Mucosa of rectum (tissue), 2 donors: Measurements from ENCODE around the gene DLG4.
A peak's percentile ranks its signal among the peaks of the same experiment; 100 is the strongest.
"Not testable (repeated sequence)": the region's sequence is repeated elsewhere in the genome, so short reads cannot be mapped to it uniquely, and the experiment has no call there.

ENCODE experiments used
- H3K27ac ChIP-seq, 2 donors: one replicate each; pipeline ENCODE4 v1.7.0; 2013; ENCODE audit warnings: inconsistent platforms in 2 of 2, low read depth in 2 of 2, low read length in 2 of 2
- H3K27me3 ChIP-seq, 2 donors: one replicate each; pipeline ENCODE4 v1.7.0; 2013; ENCODE audit warnings: low read length in 2 of 2; ENCODE audit not compliant: control insufficient read depth in 2 of 2, insufficient read depth in 2 of 2
- H3K36me3 ChIP-seq, 2 donors: one replicate each; pipeline ENCODE4 v1.7.0; 2013; ENCODE audit warnings: low read length in 2 of 2; ENCODE audit not compliant: control insufficient read depth in 2 of 2, insufficient read depth in 2 of 2
- H3K4me1 ChIP-seq, 2 donors: one replicate each; pipeline ENCODE4 v1.7.0; 2013; ENCODE audit warnings: low read length in 2 of 2, mild to moderate bottlenecking in 1 of 2; ENCODE audit not compliant: control insufficient read depth in 2 of 2, insufficient read depth in 2 of 2
- H3K4me3 ChIP-seq, 2 donors: one replicate each; pipeline ENCODE4 v1.7.0; 2013; ENCODE audit warnings: low read length in 2 of 2
- H3K9ac ChIP-seq, 2 donors: one replicate each; pipeline ENCODE4 v1.7.0; 2013; ENCODE audit warnings: low read length in 2 of 2, low read depth in 1 of 2, mild to moderate bottlenecking in 1 of 2
- H3K9me3 ChIP-seq, 2 donors: one replicate each; pipeline ENCODE4 v1.7.0; 2013; ENCODE audit warnings: low read length in 2 of 2; ENCODE audit not compliant: control insufficient read depth in 2 of 2
- donor health status: healthy.
- donor health status: Normal muscosa, but diverticular disease.

DLG4 gene

DNA sequence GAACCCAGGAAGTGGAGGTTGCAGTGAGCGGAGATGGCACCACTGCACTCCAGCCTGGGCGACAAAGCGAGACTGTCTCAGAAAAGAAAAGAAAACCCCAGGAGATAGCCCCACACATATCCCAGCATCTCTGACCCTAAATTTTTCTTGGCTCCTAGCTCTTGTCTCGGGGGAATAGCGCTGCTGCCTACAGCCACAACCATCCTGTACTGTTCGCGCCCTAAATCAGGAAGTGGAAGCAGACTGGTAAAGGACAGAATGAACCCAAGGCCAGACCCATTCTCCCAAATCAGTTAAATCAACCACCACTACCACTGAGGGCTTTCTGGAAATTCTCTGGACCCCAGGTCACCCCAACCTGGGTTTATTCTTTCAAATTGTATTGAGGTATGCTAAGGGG lies 30.2 kb upstream of the DLG4 start:
- Histone ChIP-seq H3K27me3 (no peaks in the 10 kb centered on the region), H3K9ac (peak overlapping the region in 1 of 2 donors; percentile 87), H3K4me1 (peaks cover 24 to 29% of the 10 kb centered on the region in 2 donors), H3K9me3 (no peaks in the 10 kb centered on the region), H3K27ac (peak overlapping the region in 1 of 2 donors; percentile 100), H3K36me3 (peaks cover 22 to 26% of the 10 kb centered on the region in 2 donors), H3K4me3 (peak overlapping the region; percentile 71 to 92)

DNA sequence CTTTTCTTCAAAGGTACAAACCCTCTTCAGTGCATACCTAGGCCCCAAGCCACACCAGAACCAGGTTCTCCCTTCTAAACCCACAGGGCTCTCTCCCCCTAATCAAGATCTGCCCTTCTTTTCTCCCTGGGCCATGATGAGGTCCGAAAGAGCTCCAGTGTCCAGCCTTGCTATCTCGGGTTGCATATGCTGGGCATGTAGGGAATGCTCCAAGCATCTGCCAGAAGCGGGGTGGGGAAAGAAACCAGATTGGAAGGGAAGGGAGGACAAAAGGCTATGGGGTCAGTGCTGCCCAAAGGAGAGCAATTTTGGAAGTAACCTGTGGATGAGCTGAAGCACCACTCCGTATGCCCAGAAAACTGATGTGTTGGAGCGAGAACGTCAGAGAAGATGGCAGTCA lies 29.6 kb upstream of the DLG4 start:
- no peak overlapping the region for H3K27ac ChIP-seq
- H3K36me3 ChIP-seq: peaks cover 22 to 27% of the 10 kb centered on the region in 2 donors
- H3K9me3 ChIP-seq: no peaks in the 10 kb centered on the region
- no peaks in the 10 kb centered on the region for H3K27me3 ChIP-seq
- peaks cover 24 to 29% of the 10 kb centered on the region in 2 donors for H3K4me1 ChIP-seq
- peak overlapping the region in 1 of 2 donors; percentile 2 for H3K9ac ChIP-seq
- H3K4me3 ChIP-seq: peak overlapping the region in 1 of 2 donors; percentile 14

DNA sequence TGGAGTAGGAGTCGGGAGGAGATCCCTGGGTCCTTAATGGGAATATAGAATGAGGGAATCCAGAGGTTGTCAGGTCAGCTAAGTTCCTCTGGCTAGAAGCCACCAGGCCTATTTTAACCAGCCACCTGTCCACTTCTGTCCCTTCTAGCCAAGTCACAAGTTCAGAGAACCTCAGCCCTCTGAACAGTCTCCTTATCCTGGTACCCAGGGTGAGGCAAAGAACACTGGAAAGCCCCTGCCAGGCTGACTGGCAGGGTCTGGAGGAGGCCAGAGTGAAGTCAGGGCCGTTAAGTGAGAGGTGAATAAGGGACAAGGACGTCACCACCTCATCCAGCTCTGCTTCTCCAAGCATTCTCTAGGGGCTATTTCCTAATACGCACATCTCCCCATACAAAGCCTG lies 29.2 kb upstream of the DLG4 start:
- Histone ChIP-seq H3K9ac (no peak overlapping the region), H3K27me3 (no peaks in the 10 kb centered on the region), H3K4me1 (peaks cover 24 to 29% of the 10 kb centered on the region in 2 donors), H3K36me3 (peaks cover 25 to 31% of the 10 kb centered on the region in 2 donors), H3K27ac (no peak overlapping the region), H3K9me3 (no peaks in the 10 kb centered on the region), H3K4me3 (no peak overlapping the region)

DNA sequence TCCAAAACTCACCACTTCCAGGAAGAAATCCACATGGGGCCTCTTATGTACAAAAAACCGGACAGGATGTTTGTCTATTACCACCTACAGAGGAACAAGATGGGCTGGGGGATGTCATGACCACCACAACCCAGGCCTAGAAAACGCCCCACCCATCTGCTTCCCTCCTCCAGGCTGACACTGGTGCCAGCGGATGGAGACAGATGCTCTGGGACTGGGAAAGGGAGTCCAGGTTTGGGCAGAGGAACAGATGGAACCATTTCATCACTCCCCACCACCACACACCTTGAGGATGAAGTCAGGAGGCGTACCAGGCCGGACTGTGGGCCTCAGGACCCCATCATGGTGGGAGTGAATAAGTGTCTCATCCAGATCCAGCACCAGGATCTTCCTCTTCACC lies 27.1 kb upstream of the DLG4 start:
- H3K27ac ChIP-seq: no peak overlapping the region
- H3K9ac ChIP-seq: no peak overlapping the region
- peaks cover 15 to 23% of the 10 kb centered on the region in 2 donors for H3K4me1 ChIP-seq
- H3K4me3 ChIP-seq: no peak overlapping the region
- no peaks in the 10 kb centered on the region for H3K9me3 ChIP-seq
- peaks cover 23 to 32% of the 10 kb centered on the region in 2 donors for H3K36me3 ChIP-seq
- H3K27me3 ChIP-seq: no peaks in the 10 kb centered on the region

DNA sequence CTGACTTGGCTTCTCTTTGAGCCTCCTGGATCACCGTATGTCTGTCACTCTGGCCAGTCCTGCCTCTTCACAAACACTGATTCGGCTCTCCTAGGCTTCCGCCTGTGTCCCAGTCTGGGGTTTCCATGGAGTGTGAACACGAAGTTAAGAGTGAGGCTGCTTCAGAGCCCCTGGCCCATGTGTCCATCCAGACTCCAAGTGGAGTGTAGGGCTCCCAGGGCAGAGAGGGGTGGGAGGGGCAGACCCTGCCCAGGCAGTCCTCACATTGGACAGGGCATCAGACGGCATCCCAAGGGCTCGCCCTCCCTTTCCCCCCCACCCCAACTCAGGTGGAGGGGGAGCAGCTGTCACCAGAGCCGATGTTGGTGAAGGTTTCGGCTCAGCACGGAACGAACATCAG lies 24.2 kb upstream of the DLG4 start:
- Histone ChIP-seq H3K27ac (peak overlapping the region in 1 of 2 donors; percentile 100), H3K9ac (peak overlapping the region in 1 of 2 donors; percentile 98)
- H3K4me3 ChIP-seq: not testable (repeated sequence)

DNA sequence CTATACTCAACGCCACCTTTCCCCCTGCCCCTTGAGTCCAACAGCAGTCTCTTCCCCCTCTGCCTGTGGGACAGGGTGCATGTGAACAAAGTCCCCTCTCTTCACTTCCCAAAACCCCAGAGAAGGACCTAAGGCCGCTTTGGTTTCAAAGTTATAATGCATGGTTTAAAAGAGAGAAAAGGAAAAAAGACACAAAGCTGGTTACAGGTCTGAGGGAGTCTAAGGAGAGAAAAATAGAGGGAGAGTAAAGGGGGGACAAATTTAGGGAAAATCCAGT lies 23.8 kb upstream of the DLG4 start:
- H3K4me3 ChIP-seq: peak overlapping the region; percentile 91 to 99
- peaks cover 33 to 37% of the 10 kb centered on the region in 2 donors for H3K36me3 ChIP-seq
- H3K27ac ChIP-seq: peak overlapping the region; percentile 100
- no peaks in the 10 kb centered on the region for H3K9me3 ChIP-seq
- peak overlapping the region; percentile 98 to 100 for H3K9ac ChIP-seq
- no peaks in the 10 kb centered on the region for H3K27me3 ChIP-seq
- peaks cover 19 to 22% of the 10 kb centered on the region in 2 donors for H3K4me1 ChIP-seq

More for the DNA sequence above, 24.2 kb upstream of the DLG4 start:
- H3K9me3 ChIP-seq, H3K27me3 ChIP-seq: not testable (repeated sequence)
- Histone ChIP-seq H3K4me1 (peaks cover 22 to 23% of the 10 kb centered on the region in 2 donors), H3K36me3 (peaks cover 33 to 40% of the 10 kb centered on the region in 2 donors)

DNA sequence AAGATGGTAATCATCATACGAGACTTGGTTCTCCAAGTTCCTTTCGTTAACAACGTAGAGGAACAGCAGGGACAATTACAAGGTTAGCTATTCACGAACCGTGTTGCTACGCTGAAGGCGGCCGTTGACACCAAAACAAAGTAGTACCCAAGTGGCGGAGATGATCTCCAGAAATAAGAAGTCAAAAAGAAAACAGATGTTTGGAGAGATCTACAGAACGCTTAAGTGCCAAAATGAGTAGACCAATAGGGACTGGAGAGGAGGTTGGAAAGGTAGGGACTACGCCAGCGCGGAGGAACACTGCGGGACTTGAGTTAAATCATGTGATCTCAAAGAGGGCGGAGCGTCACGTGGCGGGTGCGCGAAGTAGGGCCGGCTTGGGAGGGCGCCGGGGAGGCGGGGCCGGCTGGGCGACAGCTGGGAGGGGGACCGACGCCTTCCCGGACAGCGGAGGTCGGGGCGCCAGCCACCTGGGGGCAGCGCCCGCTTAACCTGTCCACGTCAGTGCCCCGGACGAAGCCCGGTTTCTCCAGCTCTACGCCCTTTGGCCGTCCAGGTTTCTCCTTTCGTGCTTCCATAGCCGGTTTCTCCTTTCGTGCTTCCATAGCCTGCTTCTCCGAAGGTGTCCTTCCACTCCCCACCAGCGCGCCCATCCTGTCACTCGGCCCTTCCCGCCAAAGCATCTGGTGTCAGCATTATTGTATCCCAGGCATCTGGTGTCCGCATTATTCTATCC lies 23.2 kb upstream of the DLG4 start:
- Histone ChIP-seq H3K36me3 (peaks cover 33 to 37% of the 10 kb centered on the region in 2 donors), H3K27ac (peak overlapping the region; percentile 100), H3K4me3 (peak overlapping the region; percentile 91 to 99), H3K4me1 (peaks cover 19 to 22% of the 10 kb centered on the region in 2 donors), H3K9me3 (no peaks in the 10 kb centered on the region), H3K9ac (peak overlapping the region; percentile 98 to 100), H3K27me3 (no peaks in the 10 kb centered on the region)

DNA sequence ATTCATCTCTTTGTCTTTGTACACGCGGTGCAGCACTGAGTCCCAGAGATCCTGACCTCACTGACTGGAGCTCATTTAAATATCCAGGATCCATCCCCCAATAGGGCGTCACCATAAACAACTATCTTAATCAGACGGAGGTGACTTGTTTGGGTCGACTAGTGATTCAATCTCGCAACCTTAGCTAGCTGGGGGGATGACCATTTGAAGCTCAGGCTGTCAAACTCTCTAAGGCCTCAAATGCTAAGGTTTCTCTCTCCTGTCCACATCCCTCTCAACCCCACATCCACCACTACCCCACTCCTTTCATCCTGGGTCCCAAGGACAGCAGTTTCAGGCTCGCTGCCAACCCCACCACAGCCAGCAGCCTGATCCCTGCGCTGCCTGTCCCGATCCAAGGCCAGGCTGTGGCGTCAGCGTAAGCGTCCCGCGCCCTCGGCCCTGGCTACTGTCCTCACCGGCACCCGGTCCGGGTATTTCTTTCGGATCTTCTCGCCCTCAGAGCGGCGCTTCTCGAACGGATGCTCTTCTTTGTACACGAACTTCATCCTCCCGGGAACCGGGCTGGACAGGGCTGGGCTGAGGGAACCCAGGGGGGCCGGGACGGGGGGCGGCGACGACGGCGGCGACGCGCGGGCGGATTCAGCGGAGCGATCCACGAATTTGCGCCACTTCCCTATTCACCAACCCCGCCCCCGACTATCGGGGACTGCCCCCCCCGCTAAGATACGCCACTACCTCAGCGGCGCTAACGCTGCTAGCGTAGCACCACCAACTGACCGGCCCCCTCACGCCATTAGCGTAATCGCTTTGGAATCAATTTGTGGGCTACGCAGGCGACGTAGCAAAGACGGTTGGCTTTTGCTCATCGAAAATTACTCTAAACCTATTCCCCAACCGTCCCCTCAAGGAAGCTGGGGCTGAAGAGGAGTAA lies 22.4 kb upstream of the DLG4 start, which contains the start of gene GABARAP:
Gene GABARAP, minus strand, starts transcription at position 667 of the 934 bp plus-strand sequence. Its CDS starts 119 bp downstream, at position 548.
- peaks cover 33 to 36% of the 10 kb centered on the region in 2 donors for H3K36me3 ChIP-seq
- H3K9ac ChIP-seq: peak within 1 kb of the TSS; percentile 98 to 100

DNA sequence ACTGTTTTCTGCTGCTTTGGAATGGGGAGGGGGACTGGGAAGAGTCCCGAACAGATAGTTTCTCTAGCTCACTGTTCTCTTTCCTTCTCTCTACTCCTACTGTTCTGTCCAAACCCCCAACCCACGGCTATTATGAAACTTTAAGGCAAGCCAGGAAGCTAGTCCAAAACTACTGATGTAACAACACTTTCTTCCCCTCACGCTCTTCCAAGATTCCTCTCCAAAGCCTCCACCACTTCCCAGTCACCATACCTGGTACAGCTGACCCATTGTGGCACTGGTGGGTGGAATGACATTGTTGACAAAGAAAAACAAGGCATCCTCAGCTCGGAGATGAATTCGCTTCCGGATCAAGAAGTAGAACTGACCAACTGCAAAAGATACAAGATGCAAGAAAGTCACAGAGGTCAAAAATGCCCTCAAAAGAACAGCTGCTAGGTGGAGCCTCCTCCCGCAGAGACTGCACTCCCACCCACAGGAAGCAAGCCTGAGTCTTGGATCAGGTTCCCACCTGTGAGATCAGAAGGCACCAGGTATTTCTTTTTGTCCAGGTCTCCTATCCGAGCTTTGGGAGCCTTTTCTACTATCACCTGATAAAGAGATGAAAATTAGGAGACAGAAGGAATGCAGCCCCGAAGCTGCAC lies 21.6 kb upstream of the DLG4 start:
- Histone ChIP-seq H3K4me3 (peak overlapping the region; percentile 91 to 99), H3K27me3 (no peaks in the 10 kb centered on the region), H3K36me3 (peaks cover 26 to 33% of the 10 kb centered on the region in 2 donors), H3K9ac (peak overlapping the region; percentile 98 to 100), H3K4me1 (peaks cover 25 to 29% of the 10 kb centered on the region in 2 donors), H3K9me3 (no peaks in the 10 kb centered on the region), H3K27ac (peak overlapping the region; percentile 100)

More for the DNA sequence above, 22.4 kb upstream of the DLG4 start, which contains the start of gene GABARAP:
- H3K27ac ChIP-seq: peak within 1 kb of the TSS; percentile 100
- no peaks in the 10 kb centered on the region for H3K9me3 ChIP-seq
- H3K4me3 ChIP-seq: peak within 1 kb of the TSS; percentile 91 to 99
- H3K27me3 ChIP-seq: no peaks in the 10 kb centered on the region
- H3K4me1 ChIP-seq: peaks cover 24 to 27% of the 10 kb centered on the region in 2 donors
